Measurements from ENCODE around the gene RSAD2. TPM values are rescaled to one million over a fixed set of nuclear protein-coding genes. Genes with fewer than 3 reads are reported as not detected.

Gene RSAD2
- total RNA-seq, 1 experiment from 2014 or later: not detected

DNA sequence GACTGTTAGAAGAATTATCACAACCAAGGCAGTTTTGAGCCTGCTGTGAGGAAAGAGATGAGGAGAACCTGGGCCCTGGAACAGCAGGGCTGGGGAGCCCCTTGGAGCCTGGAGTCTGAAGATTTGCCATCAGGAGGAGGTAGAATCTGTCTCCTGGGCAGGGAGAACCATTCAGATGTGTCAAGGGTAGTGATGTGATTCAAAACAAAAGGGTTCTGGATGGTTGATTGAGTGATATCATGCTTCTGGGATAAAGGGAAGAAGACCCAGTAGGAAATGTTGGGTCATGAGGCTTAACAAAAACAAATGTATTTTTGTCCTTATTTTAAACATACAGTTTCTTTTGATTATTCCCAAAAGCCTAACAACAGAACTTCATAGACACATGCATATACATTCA lies 68.2 kb downstream of the RSAD2 start:
- intact Hi-C loops (cut with micrococcal nuclease; ENCODE audit: unreplicated experiment): no loop called here
- no peaks in the 10 kb centered on the region for H3F3A ChIP-seq (ENCODE audit: insufficient read depth, low read depth)
- no peaks in the 10 kb centered on the region for H3K4me1 ChIP-seq (replicated peaks; ENCODE audit: insufficient read depth)
- no peak overlapping the region for H3K4me3 ChIP-seq
- no peaks in the 10 kb centered on the region for H3K27me3 ChIP-seq (ENCODE audit: insufficient read depth, low read depth)
- H3K9me3 ChIP-seq (ENCODE audit: insufficient read depth, low read depth): no peaks in the 10 kb centered on the region
- no peaks in the 10 kb centered on the region for H3K36me3 ChIP-seq (ENCODE audit: low read depth)
- no peak for DNase-seq
- H2AFZ ChIP-seq: no peak overlapping the region
- H4K20me1 ChIP-seq (ENCODE audit: insufficient read depth): no peaks in the 10 kb centered on the region
- POLR2A ChIA-PET (ENCODE audit: unreplicated experiment): no interaction called here
- no peak overlapping the region for H3K4me2 ChIP-seq
- H3K27ac ChIP-seq: no peak overlapping the region
- H3K9me2 ChIP-seq (ENCODE audit: insufficient read depth): no peaks in the 10 kb centered on the region
- H3K79me2 ChIP-seq (ENCODE audit: low read depth): no peaks in the 10 kb centered on the region
- TF ChIP-seq, protein P1, sequence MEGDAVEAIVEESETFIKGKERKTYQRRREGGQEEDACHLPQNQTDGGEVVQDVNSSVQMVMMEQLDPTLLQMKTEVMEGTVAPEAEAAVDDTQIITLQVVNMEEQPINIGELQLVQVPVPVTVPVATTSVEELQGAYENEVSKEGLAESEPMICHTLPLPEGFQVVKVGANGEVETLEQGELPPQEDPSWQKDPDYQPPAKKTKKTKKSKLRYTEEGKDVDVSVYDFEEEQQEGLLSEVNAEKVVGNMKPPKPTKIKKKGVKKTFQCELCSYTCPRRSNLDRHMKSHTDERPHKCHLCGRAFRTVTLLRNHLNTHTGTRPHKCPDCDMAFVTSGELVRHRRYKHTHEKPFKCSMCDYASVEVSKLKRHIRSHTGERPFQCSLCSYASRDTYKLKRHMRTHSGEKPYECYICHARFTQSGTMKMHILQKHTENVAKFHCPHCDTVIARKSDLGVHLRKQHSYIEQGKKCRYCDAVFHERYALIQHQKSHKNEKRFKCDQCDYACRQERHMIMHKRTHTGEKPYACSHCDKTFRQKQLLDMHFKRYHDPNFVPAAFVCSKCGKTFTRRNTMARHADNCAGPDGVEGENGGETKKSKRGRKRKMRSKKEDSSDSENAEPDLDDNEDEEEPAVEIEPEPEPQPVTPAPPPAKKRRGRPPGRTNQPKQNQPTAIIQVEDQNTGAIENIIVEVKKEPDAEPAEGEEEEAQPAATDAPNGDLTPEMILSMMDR (conservative IDR thresholded peaks at IDR 0.05): no peak
- TF ChIP-seq EZH2 (IDR thresholded peaks at IDR 0.05; ENCODE audit: low read depth): no peak
- CTCF ChIA-PET: no interaction called here
- BruUV-seq (replicated peaks): no TSS peak

DNA sequence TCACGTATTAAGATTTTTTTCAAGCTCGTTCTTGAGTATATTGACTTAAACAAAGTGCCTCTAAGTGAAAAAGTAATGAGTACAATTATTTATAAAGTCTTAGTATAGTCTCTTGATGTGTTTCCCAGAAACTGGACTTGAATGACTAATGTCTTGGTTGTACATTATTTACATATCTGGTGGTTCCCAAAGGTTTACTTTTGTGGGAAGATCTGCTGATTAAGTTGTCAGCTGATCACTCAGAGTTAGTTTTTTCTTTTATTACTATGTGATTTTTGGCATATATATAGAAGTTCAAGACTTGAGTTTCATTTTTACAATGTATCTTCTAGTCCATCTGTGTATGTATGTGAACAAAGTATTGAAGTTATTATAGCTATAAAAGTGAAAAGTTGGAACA lies 69.1 kb downstream of the RSAD2 start:
- no peaks in the 10 kb centered on the region for H4K20me1 ChIP-seq (ENCODE audit: insufficient read depth)

More for the DNA sequence above, 69.1 kb downstream of the RSAD2 start:
- TF ChIP-seq, protein P1 (conservative IDR thresholded peaks at IDR 0.05): no peak
- no peak for TF ChIP-seq EZH2 (IDR thresholded peaks at IDR 0.05; ENCODE audit: low read depth)
- Histone ChIP-seq H3K36me3 (ENCODE audit: low read depth) (no peaks in the 10 kb centered on the region), H3K27me3 (ENCODE audit: insufficient read depth, low read depth) (no peaks in the 10 kb centered on the region), H3K4me3 (no peak overlapping the region), H3F3A (ENCODE audit: insufficient read depth, low read depth) (no peaks in the 10 kb centered on the region), H3K4me2 (no peak overlapping the region), H3K9me2 (ENCODE audit: insufficient read depth) (no peaks in the 10 kb centered on the region), H2AFZ (no peak overlapping the region), H3K9me3 (ENCODE audit: insufficient read depth, low read depth) (no peaks in the 10 kb centered on the region), H3K27ac (no peak overlapping the region), H3K79me2 (ENCODE audit: low read depth) (no peaks in the 10 kb centered on the region), H3K4me1 (replicated peaks; ENCODE audit: insufficient read depth) (no peaks in the 10 kb centered on the region)
- BruUV-seq (replicated peaks): no TSS peak
- intact Hi-C loops (cut with micrococcal nuclease; ENCODE audit: unreplicated experiment): no loop called here
- CTCF ChIA-PET: no interaction called here
- POLR2A ChIA-PET (ENCODE audit: unreplicated experiment): no interaction called here
- no peak for DNase-seq

Other genes with a start within 250 kb of the RSAD2 start
- gene CMPK2, start 11.9 kb upstream of the RSAD2 start, total RNA-seq (2021): not detected in 2 replicates
- 0.94 and 1.1 TPM in 2 replicates for gene RNF144A, start 39.6 kb downstream of the RSAD2 start, total RNA-seq (2021)

Measured in PC-9 (cell line).